ENCODE data around the gene PARD3. TPM values are rescaled to one million over a fixed set of nuclear protein-coding genes. Genes with fewer than 3 reads are reported as not detected.

The PARD3 gene
- total RNA-seq, 1 experiment from 2014 or later, result not detected

DNA sequence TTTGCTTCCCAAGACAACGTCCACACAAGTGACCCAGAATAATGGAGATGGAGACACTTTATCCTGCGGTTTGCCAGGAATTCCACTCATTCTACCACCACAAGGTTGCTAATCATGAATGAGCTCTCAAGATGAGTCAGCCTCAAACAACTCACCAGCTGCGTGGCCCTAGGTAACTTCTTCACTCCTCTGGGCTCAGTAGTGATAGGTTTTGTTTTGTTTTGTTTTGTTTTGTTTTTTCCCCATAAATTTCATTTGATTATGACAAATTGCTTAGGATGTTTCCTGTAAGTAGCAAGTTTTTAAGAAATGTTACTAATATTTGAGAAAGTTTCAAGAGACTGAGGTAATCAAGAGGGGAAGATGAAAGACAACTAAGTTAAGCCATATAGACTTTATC is 286.8 kb downstream of the PARD3 start:
- Histone ChIP-seq H3K36me3 (ENCODE audit: insufficient read depth, low read length) (no peaks in the 10 kb centered on the region), H3K4me3 (ENCODE audit: low read length) (no peak overlapping the region), H2AFZ (ENCODE audit: low read length) (no peak overlapping the region), H3K4me2 (ENCODE audit: low read depth, low read length, poor library complexity, severe bottlenecking) (no peak overlapping the region), H3K79me2 (ENCODE audit: low read length) (no peaks in the 10 kb centered on the region), H3K9me3 (ENCODE audit: low read length) (no peaks in the 10 kb centered on the region), H3K9me2 (replicated peaks; ENCODE audit: insufficient read depth, low read length) (no peaks in the 10 kb centered on the region), H3K27ac (ENCODE audit: low read length) (no peak overlapping the region), H4K20me1 (ENCODE audit: insufficient read depth, low read depth, low read length) (no peaks in the 10 kb centered on the region), H3K9ac (ENCODE audit: low read length) (no peak overlapping the region), H3K27me3 (ENCODE audit: low read length) (no peaks in the 10 kb centered on the region), H3K4me1 (ENCODE audit: low read length) (peaks cover 8% of the 10 kb centered on the region)
- DNase-seq, result no peak

DNA sequence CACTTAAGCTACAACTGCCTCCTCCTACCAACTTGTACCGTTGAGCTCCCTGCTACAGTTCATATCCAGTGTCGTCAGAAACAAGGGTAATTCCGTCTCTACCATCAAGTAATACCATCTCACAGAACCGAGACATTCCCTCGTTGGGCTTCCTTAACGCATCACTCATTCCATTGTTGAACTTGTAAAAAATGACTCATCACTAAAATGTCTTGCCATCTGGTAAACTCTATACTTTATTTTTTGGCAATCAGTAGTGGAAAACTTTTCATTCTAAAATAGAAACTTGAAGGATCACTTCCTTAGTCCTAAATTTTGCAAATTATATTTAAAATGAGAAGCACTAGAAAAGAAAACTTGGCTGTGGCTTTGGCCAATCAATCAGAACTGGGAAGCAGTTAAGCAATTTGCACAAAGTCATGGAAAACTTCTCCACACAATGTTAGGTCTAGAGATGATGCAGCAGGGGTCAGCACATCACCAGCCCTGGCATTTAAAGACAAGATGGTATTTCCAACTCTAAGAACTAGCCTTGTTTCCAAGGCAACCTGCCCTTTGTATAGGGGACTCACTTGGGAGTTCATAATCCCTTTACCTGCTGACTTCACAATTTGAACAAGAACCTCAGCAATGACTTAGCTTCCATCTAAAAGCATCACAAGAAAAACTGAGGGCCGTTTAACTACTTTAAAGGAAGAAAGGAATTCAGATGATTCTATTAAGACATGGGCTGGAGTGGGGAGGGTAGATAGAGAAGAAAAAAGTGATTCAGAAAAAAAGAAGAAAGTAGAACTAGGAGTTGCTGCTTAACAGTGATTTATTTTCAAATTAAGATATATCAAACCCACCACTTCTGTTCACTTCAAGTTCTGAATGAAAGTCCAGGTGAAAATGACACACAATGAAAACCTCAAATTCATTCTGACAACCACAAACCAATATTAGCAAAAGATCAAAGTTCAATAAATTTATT is 288.1 kb downstream of the PARD3 start:
- no peaks in the 10 kb centered on the region for H3K36me3 ChIP-seq (ENCODE audit: insufficient read depth, low read length)
- no peaks in the 10 kb centered on the region for H4K20me1 ChIP-seq (ENCODE audit: insufficient read depth, low read depth, low read length)
- H3K9me2 ChIP-seq (replicated peaks; ENCODE audit: insufficient read depth, low read length), result no peaks in the 10 kb centered on the region
- H3K79me2 ChIP-seq (ENCODE audit: low read length), result no peaks in the 10 kb centered on the region
- DNase-seq, result no peak
- no peaks in the 10 kb centered on the region for H3K9me3 ChIP-seq (ENCODE audit: low read length)
- H3K9ac ChIP-seq (ENCODE audit: low read length), result no peak overlapping the region
- H3K4me3 ChIP-seq (ENCODE audit: low read length), result no peak overlapping the region
- H2AFZ ChIP-seq (ENCODE audit: low read length), result no peak overlapping the region
- H3K27me3 ChIP-seq (ENCODE audit: low read length), result no peaks in the 10 kb centered on the region
- H3K27ac ChIP-seq (ENCODE audit: low read length), result no peak overlapping the region
- no peak overlapping the region for H3K4me2 ChIP-seq (ENCODE audit: low read depth, low read length, poor library complexity, severe bottlenecking)
- peaks cover 8% of the 10 kb centered on the region for H3K4me1 ChIP-seq (ENCODE audit: low read length)

DNA sequence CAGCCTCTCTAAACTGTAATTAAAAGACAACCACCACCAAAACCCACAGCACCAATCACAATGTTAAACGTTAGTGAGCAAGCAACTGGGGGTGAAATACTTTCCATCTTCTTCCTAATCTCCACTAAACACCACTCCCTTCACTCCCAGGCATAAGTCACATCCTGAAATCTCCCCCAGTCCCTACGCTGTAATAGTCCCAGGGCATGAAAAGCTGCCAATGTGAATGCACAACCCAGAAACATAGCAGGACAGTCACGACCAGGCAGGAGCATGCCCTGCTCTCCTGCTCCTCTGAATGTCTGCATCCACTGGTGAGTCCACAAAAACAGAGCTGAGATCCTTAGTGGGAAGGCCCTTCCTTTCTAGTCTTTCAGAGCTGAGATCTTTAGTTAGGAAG is 288.9 kb downstream of the PARD3 start:
- H3K9me3 ChIP-seq (ENCODE audit: low read length), result no peaks in the 10 kb centered on the region
- no peaks in the 10 kb centered on the region for H4K20me1 ChIP-seq (ENCODE audit: insufficient read depth, low read depth, low read length)
- no peak overlapping the region for H3K4me2 ChIP-seq (ENCODE audit: low read depth, low read length, poor library complexity, severe bottlenecking)
- H2AFZ ChIP-seq (ENCODE audit: low read length), result no peak overlapping the region
- no peaks in the 10 kb centered on the region for H3K36me3 ChIP-seq (ENCODE audit: insufficient read depth, low read length)
- no peak overlapping the region for H3K4me3 ChIP-seq (ENCODE audit: low read length)
- H3K79me2 ChIP-seq (ENCODE audit: low read length), result no peaks in the 10 kb centered on the region
- no peak overlapping the region for H3K27ac ChIP-seq (ENCODE audit: low read length)
- H3K9me2 ChIP-seq (replicated peaks; ENCODE audit: insufficient read depth, low read length), result no peaks in the 10 kb centered on the region
- DNase-seq, result no peak
- peaks cover 8% of the 10 kb centered on the region for H3K4me1 ChIP-seq (ENCODE audit: low read length)
- H3K9ac ChIP-seq (ENCODE audit: low read length), result no peak overlapping the region
- no peaks in the 10 kb centered on the region for H3K27me3 ChIP-seq (ENCODE audit: low read length)

DNA sequence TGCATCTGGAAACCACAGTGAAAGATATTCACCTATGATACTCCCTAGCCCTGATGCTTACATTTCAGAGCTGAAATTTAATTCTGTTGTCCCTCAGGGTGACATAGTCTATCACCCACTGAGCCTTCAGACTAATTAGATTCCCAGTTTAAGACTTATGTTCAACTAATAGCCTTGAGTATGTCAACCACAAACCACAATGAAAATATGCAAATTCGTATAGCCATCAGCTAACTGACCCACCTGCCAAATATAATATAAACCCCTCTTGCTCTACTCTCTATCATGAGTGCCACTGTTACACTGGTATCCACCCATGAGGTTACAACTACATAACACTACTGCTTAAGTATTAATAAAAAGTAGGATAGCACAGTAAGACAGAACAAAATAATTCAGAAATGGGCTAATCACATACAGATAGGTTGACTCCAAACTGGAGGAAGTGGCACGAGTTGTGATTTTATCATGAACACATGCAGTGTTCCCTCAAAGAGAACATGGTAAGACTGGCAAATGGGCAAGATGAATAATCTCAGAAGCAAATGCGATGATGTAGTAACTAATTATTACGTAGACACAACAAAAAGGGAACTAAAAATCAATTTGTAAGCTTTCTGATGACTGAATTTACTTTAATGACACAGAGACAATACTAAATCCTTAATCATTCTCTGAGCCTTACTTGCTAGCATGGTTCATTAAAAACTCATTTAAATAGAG is 290.6 kb downstream of the PARD3 start:
- H4K20me1 ChIP-seq (ENCODE audit: insufficient read depth, low read depth, low read length), result no peaks in the 10 kb centered on the region
- no peak overlapping the region for H3K4me2 ChIP-seq (ENCODE audit: low read depth, low read length, poor library complexity, severe bottlenecking)
- peaks cover 8% of the 10 kb centered on the region for H3K4me1 ChIP-seq (ENCODE audit: low read length)
- no peak for DNase-seq
- no peaks in the 10 kb centered on the region for H3K9me3 ChIP-seq (ENCODE audit: low read length)
- H3K27ac ChIP-seq (ENCODE audit: low read length), result no peak overlapping the region
- no peaks in the 10 kb centered on the region for H3K9me2 ChIP-seq (replicated peaks; ENCODE audit: insufficient read depth, low read length)
- no peak overlapping the region for H3K4me3 ChIP-seq (ENCODE audit: low read length)
- H3K9ac ChIP-seq (ENCODE audit: low read length), result no peak overlapping the region
- H3K36me3 ChIP-seq (ENCODE audit: insufficient read depth, low read length), result no peaks in the 10 kb centered on the region
- H2AFZ ChIP-seq (ENCODE audit: low read length), result no peak overlapping the region
- H3K27me3 ChIP-seq (ENCODE audit: low read length), result no peaks in the 10 kb centered on the region
- H3K79me2 ChIP-seq (ENCODE audit: low read length), result no peaks in the 10 kb centered on the region

DNA sequence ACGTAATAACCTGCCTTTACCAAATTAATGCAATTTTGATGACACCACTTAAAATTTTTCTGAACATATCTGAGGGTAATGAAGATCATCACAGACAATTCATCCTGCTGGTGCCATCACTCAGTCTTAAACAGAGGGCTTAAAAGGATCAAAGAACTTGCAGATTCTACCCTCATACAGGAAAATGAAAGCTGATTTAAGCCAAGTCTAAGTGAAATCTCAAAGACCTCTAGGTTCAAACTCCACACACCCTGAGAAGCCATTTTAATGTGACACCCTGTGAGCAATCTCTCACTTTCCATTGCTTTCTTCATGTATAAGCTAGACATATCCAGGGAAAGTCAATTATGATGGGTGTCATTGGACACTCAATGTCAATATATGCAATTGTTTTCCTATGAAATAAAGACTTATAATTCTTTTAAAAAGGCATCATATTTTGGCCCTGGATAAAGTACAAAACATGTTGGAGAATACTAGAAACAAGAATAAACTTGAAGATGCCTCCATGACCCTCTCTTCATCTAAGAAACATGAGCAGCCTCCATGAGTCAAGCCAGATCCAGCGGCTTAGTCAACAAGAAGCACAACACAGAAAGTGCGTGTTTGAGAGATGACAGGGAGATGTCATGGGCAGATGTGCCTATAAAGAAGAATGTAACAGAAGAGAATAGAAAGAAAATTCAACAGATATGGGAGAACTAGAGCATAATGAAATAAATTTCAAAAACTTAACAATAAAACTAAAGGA is 291.9 kb downstream of the PARD3 start:
- Histone ChIP-seq H4K20me1 (ENCODE audit: insufficient read depth, low read depth, low read length) (no peaks in the 10 kb centered on the region), H3K9ac (ENCODE audit: low read length) (no peak overlapping the region), H3K36me3 (ENCODE audit: insufficient read depth, low read length) (no peaks in the 10 kb centered on the region), H3K9me3 (ENCODE audit: low read length) (no peaks in the 10 kb centered on the region), H3K9me2 (replicated peaks; ENCODE audit: insufficient read depth, low read length) (no peaks in the 10 kb centered on the region), H3K79me2 (ENCODE audit: low read length) (no peaks in the 10 kb centered on the region), H3K4me3 (ENCODE audit: low read length) (no peak overlapping the region), H3K4me1 (ENCODE audit: low read length) (peaks cover 8% of the 10 kb centered on the region), H3K27ac (ENCODE audit: low read length) (no peak overlapping the region), H3K27me3 (ENCODE audit: low read length) (no peaks in the 10 kb centered on the region), H2AFZ (ENCODE audit: low read length) (no peak overlapping the region), H3K4me2 (ENCODE audit: low read depth, low read length, poor library complexity, severe bottlenecking) (no peak overlapping the region)
- DNase-seq, result no peak

DNA sequence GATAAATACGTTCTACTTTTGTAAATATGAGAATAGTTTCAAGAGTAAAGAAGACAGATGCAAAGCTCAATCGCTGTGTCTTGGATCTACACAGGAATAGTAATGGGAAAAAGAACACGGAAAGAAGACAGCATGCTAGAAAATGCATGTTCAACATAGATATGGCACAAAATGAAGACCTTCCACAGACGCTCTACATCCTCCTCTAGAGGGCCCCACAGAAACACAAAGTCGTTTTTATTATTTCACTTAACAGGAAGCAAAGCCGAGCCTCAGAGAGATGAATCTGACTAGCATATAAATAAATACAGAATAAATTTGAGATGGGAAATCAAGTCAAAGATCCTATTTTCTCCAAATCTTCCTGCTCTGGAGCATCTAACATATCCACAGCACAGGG is 292.6 kb downstream of the PARD3 start:
- Histone ChIP-seq H3K27ac (ENCODE audit: low read length) (no peak overlapping the region), H3K9ac (ENCODE audit: low read length) (no peak overlapping the region), H3K27me3 (ENCODE audit: low read length) (no peaks in the 10 kb centered on the region), H3K4me1 (ENCODE audit: low read length) (peaks cover 8% of the 10 kb centered on the region), H3K36me3 (ENCODE audit: insufficient read depth, low read length) (no peaks in the 10 kb centered on the region), H3K4me2 (ENCODE audit: low read depth, low read length, poor library complexity, severe bottlenecking) (no peak overlapping the region), H3K4me3 (ENCODE audit: low read length) (no peak overlapping the region), H3K9me2 (replicated peaks; ENCODE audit: insufficient read depth, low read length) (no peaks in the 10 kb centered on the region), H3K79me2 (ENCODE audit: low read length) (no peaks in the 10 kb centered on the region), H4K20me1 (ENCODE audit: insufficient read depth, low read depth, low read length) (no peaks in the 10 kb centered on the region), H3K9me3 (ENCODE audit: low read length) (no peaks in the 10 kb centered on the region), H2AFZ (ENCODE audit: low read length) (no peak overlapping the region)
- peak; percentile 73 for DNase-seq

DNA sequence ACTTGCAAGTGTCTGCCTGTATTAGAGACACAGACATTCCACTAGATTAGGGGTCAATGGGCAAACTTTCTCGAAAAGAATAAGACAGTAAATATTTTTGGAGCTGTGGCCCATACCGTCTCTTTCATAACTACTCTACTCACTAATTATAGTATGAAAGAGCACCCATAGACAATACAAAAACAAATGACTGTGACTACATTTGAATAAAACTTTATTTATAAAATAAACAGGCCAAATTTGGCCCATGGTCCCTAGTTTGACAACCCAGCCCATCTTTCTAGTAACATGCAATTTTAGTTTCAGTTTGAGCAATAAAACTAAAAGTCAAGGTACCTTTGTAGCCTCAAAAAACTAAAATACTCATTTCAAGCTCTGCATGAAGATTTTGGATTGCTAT is 294.6 kb downstream of the PARD3 start:
- H3K4me2 ChIP-seq (ENCODE audit: low read depth, low read length, poor library complexity, severe bottlenecking), result no peak overlapping the region
- H3K9me3 ChIP-seq (ENCODE audit: low read length), result no peaks in the 10 kb centered on the region
- no peaks in the 10 kb centered on the region for H4K20me1 ChIP-seq (ENCODE audit: insufficient read depth, low read depth, low read length)
- H3K27ac ChIP-seq (ENCODE audit: low read length), result no peak overlapping the region
- DNase-seq, result no peak
- H3K4me1 ChIP-seq (ENCODE audit: low read length), result peaks cover 8% of the 10 kb centered on the region
- no peak overlapping the region for H3K4me3 ChIP-seq (ENCODE audit: low read length)
- no peaks in the 10 kb centered on the region for H3K79me2 ChIP-seq (ENCODE audit: low read length)
- no peaks in the 10 kb centered on the region for H3K36me3 ChIP-seq (ENCODE audit: insufficient read depth, low read length)
- no peaks in the 10 kb centered on the region for H3K9me2 ChIP-seq (replicated peaks; ENCODE audit: insufficient read depth, low read length)
- no peaks in the 10 kb centered on the region for H3K27me3 ChIP-seq (ENCODE audit: low read length)
- H2AFZ ChIP-seq (ENCODE audit: low read length), result no peak overlapping the region
- no peak overlapping the region for H3K9ac ChIP-seq (ENCODE audit: low read length)

DNA sequence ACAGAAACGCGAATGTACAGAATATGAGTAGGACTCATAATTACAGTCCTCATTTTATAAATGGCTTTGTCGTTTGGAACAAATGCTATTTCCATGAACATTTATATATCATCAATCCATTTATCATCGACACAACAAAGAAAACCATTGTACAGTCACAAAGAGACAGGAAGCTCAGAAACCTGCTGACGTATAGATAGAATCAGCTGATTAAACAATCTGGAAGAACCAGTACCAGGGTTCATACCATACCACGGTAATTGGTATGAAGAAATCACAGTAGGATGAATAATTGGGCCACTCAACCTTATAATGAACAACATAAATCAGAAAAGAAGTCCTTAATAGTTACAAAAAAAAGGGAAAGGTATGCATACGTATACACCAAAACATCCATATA is 295.0 kb downstream of the PARD3 start:
- H3K4me1 ChIP-seq (ENCODE audit: low read length), result peaks cover 8% of the 10 kb centered on the region
- no peaks in the 10 kb centered on the region for H3K9me3 ChIP-seq (ENCODE audit: low read length)
- no peak overlapping the region for H3K27ac ChIP-seq (ENCODE audit: low read length)
- H3K4me2 ChIP-seq (ENCODE audit: low read depth, low read length, poor library complexity, severe bottlenecking), result no peak overlapping the region
- H3K9ac ChIP-seq (ENCODE audit: low read length), result no peak overlapping the region
- H3K27me3 ChIP-seq (ENCODE audit: low read length), result no peaks in the 10 kb centered on the region
- H3K9me2 ChIP-seq (replicated peaks; ENCODE audit: insufficient read depth, low read length), result no peaks in the 10 kb centered on the region
- DNase-seq, result no peak
- H4K20me1 ChIP-seq (ENCODE audit: insufficient read depth, low read depth, low read length), result no peaks in the 10 kb centered on the region
- no peak overlapping the region for H2AFZ ChIP-seq (ENCODE audit: low read length)
- H3K36me3 ChIP-seq (ENCODE audit: insufficient read depth, low read length), result no peaks in the 10 kb centered on the region
- no peak overlapping the region for H3K4me3 ChIP-seq (ENCODE audit: low read length)
- no peaks in the 10 kb centered on the region for H3K79me2 ChIP-seq (ENCODE audit: low read length)
